ENCODE measurements around the gene CACNB2. TPM values are rescaled to one million over a fixed set of nuclear protein-coding genes. Genes with fewer than 3 reads are reported as not detected.

The CACNB2 gene
- total and polyA plus RNA-seq, 10 of the 15 experiments (the other 5 are each of a cell fraction or from before 2014, with no cell fraction given): 0.62 to 8.1 (median 1.2) TPM

DNA sequence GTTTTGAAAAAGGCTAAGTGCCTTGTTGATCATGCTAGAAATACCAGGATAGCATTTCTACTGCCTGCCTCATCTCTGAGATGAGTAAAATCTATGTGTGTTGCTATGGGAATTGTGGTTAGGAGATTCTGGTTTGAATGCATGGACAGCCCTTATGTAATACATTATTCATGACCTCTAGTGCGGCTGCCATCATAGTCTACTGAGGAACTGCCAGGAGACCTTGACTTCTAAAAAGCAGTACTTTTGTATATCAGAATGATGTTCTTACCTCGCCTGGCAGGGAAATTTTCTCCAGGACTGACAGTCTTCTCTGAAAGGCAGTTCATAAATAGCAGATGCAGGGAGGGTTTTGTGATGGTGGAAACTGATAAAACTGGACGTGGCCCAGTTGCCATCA, 262.6 kb downstream of the CACNB2 start:
- in situ Hi-C loops (cut with MboI) (no loop called here), intact Hi-C loops (cut with micrococcal nuclease; ENCODE audit: unreplicated experiment) (loop anchor here (5.0 kb wide), 2 partner anchors 54 to 69 kb away; no protein-coding TSS in a partner anchor)
- no peak for FAIRE-seq
- Histone ChIP-seq H3K4me3 (no peak overlapping the region), H4K20me1 (ENCODE audit: control insufficient read depth, insufficient read depth) (no peaks in the 10 kb centered on the region), H3K9me3 (replicated peaks; ENCODE audit: control insufficient read depth, insufficient read depth, low read length) (no peaks in the 10 kb centered on the region), H3K36me3 (ENCODE audit: control insufficient read depth in 2 of 2, insufficient read depth in 2 of 2, low read length in 1 of 2) (no peaks in the 10 kb centered on the region), H3K9ac (ENCODE audit: control insufficient read depth, insufficient read depth, low read length) (no peak overlapping the region), H3K27me3 (replicated peaks in 1 of 2; ENCODE audit: control insufficient read depth in 2 of 2, insufficient read depth in 2 of 2, low read length in 1 of 2) (no peaks in the 10 kb centered on the region), H3K4me2 (ENCODE audit: control insufficient read depth, insufficient read depth) (no peak overlapping the region), H3K79me2 (ENCODE audit: control insufficient read depth, insufficient read depth, low read length) (no peaks in the 10 kb centered on the region), H3K27ac (ENCODE audit: control insufficient read depth, insufficient read depth) (no peak overlapping the region), H2AFZ (ENCODE audit: control insufficient read depth, low read depth, low read length) (no peak overlapping the region), H3K4me1 (ENCODE audit: control insufficient read depth, insufficient read depth, low read length) (no peaks in the 10 kb centered on the region)
- ChIA-PET RAD21 (ENCODE audit: unreplicated experiment) (interaction anchor here (0.7 to 6.4 kb wide), 7 partner anchors 20 to 719 kb away, joined by 3 to 103 read pairs (median 9); no protein-coding TSS in a partner anchor), CTCF (interaction anchor here (2.0 kb wide), 1 partner anchor 15 kb away, joined by 11 read pairs; no protein-coding TSS in a partner anchor), SMC1A (ENCODE audit: uncharacterized antibody, unreplicated experiment) (interaction anchor here (0.6 to 7.6 kb wide), 8 partner anchors 11 to 70 kb away, joined by 3 to 160 read pairs (median 32); no protein-coding TSS in a partner anchor), POLR2A (interaction anchor here (0.8 to 1.9 kb wide), 2 partner anchors 12 to 42 kb away, joined by 3 to 4 read pairs; no protein-coding TSS in a partner anchor)
- BruUV-seq (replicated peaks): no TSS peak
- 13% methylated on average over 3 of the region's 3 CpGs for WGBS (ENCODE audit: insufficient coverage, insufficient replicate concordance, low lambda C conversion rate, missing lambda C conversion rate)
- ATAC-seq: peak; percentile 31
- DNase-seq (ENCODE audit: low read depth, low spot score): no peak
- TF ChIP-seq, protein P1, sequence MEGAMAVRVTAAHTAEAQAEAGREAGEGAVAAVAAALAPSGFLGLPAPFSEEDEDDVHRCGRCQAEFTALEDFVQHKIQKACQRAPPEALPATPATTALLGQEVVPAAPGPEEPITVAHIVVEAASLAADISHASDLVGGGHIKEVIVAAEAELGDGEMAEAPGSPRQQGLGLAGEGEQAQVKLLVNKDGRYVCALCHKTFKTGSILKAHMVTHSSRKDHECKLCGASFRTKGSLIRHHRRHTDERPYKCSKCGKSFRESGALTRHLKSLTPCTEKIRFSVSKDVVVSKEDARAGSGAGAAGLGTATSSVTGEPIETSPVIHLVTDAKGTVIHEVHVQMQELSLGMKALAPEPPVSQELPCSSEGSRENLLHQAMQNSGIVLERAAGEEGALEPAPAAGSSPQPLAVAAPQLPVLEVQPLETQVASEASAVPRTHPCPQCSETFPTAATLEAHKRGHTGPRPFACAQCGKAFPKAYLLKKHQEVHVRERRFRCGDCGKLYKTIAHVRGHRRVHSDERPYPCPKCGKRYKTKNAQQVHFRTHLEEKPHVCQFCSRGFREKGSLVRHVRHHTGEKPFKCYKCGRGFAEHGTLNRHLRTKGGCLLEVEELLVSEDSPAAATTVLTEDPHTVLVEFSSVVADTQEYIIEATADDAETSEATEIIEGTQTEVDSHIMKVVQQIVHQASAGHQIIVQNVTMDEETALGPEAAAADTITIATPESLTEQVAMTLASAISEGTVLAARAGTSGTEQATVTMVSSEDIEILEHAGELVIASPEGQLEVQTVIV (IDR thresholded peaks at IDR 0.05; ENCODE audit: borderline replicate concordance, partially characterized antibody): no peak
- TF ChIP-seq MTA2 (IDR thresholded peaks at IDR 0.05; ENCODE audit: low read depth): no peak
- no peak for TF ChIP-seq CREM (IDR thresholded peaks at IDR 0.05; ENCODE audit: low read depth)
- peak; percentile 43; the same call in 1 of the 2 replicates for TF ChIP-seq NBN (IDR thresholded peaks at IDR 0.05)
- TF ChIP-seq BMI1 (IDR thresholded peaks at IDR 0.05; ENCODE audit: borderline replicate concordance): peak; percentile 76
- no peak for TF ChIP-seq CBX3 (IDR thresholded peaks at IDR 0.05; ENCODE audit: borderline replicate concordance, low read depth)
- TF ChIP-seq ZNF24 (IDR thresholded peaks at IDR 0.05): no peak
- no peak for TF ChIP-seq CHD2 (IDR thresholded peaks at IDR 0.05; ENCODE audit: borderline replicate concordance, low read depth, low read length)
- no peak for TF ChIP-seq SPI1 (IDR thresholded peaks at IDR 0.05; ENCODE audit: borderline replicate concordance, insufficient read depth, low read depth, low read length)
- no peak for TF ChIP-seq BHLHE40 (IDR thresholded peaks at IDR 0.05; ENCODE audit: borderline replicate concordance in 1 of 2, low read depth in 2 of 2, low read length in 1 of 2)
- TF ChIP-seq NFXL1 (IDR thresholded peaks at IDR 0.05; ENCODE audit: borderline replicate concordance): no peak
- no peak for TF ChIP-seq NFYB (IDR thresholded peaks at IDR 0.05; ENCODE audit: insufficient read depth, low read depth, low read length)
- no peak for TF ChIP-seq SMC3 (IDR thresholded peaks at IDR 0.05; ENCODE audit: borderline replicate concordance, low read length)
- no peak for TF ChIP-seq HSF1 (IDR thresholded peaks at IDR 0.05; ENCODE audit: low read depth, low read length)
- no peak for TF ChIP-seq RELA (IDR thresholded peaks at IDR 0.05; ENCODE audit: borderline replicate concordance, partially characterized antibody)
- TF ChIP-seq, protein P2, sequence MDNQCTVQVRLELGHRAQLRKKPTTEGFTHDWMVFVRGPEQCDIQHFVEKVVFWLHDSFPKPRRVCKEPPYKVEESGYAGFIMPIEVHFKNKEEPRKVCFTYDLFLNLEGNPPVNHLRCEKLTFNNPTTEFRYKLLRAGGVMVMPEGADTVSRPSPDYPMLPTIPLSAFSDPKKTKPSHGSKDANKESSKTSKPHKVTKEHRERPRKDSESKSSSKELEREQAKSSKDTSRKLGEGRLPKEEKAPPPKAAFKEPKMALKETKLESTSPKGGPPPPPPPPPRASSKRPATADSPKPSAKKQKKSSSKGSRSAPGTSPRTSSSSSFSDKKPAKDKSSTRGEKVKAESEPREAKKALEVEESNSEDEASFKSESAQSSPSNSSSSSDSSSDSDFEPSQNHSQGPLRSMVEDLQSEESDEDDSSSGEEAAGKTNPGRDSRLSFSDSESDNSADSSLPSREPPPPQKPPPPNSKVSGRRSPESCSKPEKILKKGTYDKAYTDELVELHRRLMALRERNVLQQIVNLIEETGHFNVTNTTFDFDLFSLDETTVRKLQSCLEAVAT (IDR thresholded peaks at IDR 0.05): peak; percentile 19; the same call in 1 of the 2 replicates
- peak; percentile 20; the same call in 1 of the 2 replicates for TF ChIP-seq IKZF1 (conservative IDR thresholded peaks at IDR 0.05)
- 0 out of 2 replicates have a peak, but pooled peaks have one; percentile 30 for TF ChIP-seq NR2F1 (conservative IDR thresholded peaks at IDR 0.05)
- no peak for TF ChIP-seq NFYA (IDR thresholded peaks at IDR 0.05; ENCODE audit: borderline replicate concordance, low read depth, low read length)
- peak; percentile 25; the same call in 1 of the 2 replicates for TF ChIP-seq IRF4 (IDR thresholded peaks at IDR 0.05; ENCODE audit: low read depth, low read length)
- no peak for TF ChIP-seq PAX8 (IDR thresholded peaks at IDR 0.05)

Data from GM12878 (cell line).